Stimulated activated CD4-positive, alpha-beta T cell treated with anti-CD3 and anti-CD28 coated beads, Interleukin-15, amount 100 ng/mL, for 1 hour (primary cell): ENCODE results near the gene ATG4B.

Experiments
- DNase-seq, 2 donors: peaks; one replicate each; pipeline ENCODE4 v3.0.0-alpha.2; 2020; ENCODE audit warnings: low read depth in 1 of 2, low spot score in 1 of 2

ATG4B gene

DNA sequence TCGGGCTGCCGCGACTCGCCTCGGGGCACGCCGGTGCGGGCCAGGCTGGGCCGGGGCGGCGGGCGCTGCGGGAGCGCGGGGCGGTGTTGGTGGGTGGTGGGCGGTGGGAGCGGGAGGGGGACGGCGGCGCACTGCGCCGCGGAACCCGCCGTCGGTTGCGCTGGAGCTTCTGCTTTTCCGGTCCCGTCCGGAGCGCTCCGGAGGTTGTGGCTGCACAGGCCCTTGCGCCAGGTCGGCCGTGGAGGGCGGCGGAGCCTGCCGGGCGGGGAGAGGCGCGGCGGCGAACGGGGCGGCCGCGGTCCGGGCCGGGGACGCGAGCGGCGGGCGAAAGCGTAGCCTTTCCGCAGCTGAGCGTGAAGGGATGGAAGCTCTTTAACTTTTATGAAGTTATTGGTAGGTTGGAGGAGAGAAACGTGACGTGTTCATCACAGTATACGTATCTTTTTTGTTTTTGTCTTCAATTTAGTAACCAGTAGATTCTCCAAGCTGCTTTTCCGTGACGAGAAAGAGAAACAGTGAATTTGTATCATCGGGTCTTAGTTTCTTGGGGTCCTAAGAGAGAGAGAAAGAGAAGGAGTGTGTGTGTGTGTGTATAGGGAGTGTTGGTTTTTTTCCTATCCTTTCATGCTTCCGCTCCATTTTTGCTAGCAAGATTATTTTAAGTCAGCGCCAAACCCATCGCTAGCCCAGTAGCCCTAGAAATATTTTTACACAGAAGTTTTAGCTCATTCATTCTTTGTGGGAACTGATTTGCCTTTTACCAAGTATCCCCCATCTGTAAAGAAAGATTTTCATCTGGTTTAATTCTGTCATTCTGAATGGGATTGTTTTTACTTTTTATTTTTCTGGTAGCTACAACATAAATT is 535 bp downstream of the ATG4B start:
- DNase-seq = no peak

DNA sequence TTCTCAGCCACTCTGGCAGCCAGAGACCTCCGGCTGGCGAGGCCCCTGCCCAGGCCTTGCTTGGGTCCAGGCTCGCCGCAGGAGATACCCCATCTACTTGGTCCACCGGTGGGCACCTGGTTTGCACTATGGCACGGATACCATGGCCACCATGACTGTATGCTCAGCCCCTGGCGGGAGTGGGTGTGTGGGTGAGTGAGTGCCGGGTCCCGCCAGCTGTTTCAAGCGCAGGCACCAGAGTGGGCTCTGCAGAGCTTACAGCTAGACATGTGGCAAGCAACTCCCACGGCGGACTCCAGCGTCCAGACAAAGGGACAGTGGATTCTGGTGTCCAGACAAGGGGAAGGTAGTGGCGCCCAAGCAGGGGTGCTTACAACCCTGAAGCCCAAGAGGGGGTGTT is 1.4 kb downstream of the ATG4B start:
- DNase-seq = no peak

DNA sequence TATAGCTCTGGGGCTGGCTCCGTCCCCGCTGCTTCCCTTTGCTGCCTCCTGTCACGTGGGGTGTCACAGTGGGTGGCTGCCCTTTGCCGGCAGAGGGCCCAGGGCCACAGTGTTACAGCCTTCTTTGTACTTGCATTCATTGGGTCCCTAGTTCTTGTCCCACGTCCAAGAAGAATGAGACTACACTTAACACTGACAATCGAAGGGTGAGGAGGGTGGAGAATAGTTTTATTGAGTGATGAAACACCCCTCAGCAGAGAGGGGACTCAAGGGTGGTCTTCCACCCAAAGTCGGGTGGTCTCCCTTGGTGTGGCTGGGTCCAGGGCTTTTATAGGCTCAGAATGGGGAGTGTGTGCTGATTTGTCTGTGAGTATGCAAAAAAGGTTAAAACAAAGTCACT is 1.9 kb downstream of the ATG4B start:
- DNase-seq = no peak

DNA sequence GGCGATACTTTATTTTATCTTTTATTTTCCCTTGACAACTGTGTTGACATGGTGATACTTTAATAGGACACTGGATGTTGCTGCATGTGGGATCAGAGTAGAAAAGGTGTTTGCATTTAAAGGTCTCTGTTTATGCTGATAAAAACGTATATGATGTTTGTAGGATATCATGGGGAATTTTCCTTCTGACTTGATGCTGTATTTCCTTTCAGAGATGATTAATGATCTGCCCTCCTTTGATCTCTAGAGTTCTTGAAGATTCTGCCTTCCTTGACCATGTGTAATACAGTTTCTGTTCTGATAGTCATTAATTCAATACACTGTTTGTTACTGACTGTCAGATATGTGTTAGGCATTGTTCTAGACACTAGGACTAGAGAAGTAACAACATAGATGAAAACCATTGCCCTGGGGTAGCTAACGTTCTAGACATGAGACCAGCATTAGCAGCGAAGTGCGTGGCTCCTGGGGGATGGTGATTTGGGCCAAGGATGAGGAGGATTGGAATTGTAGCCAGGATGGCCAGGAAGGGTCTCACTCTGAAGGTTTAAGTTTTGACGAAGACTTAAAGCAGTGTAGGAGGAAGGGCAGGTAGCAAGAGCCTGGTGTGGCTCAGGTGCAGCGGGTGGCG is 2.8 kb downstream of the ATG4B start:
- DNase-seq = no peak

DNA sequence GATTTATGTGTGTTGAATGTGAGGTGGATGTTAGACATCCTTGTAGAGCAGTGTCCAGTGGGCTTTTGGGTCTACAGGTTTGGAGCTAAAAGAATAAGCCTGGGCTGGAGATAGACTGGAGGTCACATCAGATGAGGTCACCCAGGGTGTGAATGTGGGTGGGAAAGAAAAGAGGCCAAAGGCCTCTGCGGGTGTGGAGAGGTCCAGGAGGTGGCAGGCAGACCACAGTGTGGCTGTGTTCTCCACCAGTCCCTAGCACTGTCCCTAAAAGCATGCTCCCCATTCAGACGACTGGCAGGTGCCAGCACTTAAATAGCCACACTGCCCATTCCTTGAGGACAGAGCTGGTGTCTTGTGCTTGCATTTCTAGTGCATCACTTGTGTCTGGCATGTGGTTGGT is 4.1 kb downstream of the ATG4B start:
- DNase-seq = no peak

DNA sequence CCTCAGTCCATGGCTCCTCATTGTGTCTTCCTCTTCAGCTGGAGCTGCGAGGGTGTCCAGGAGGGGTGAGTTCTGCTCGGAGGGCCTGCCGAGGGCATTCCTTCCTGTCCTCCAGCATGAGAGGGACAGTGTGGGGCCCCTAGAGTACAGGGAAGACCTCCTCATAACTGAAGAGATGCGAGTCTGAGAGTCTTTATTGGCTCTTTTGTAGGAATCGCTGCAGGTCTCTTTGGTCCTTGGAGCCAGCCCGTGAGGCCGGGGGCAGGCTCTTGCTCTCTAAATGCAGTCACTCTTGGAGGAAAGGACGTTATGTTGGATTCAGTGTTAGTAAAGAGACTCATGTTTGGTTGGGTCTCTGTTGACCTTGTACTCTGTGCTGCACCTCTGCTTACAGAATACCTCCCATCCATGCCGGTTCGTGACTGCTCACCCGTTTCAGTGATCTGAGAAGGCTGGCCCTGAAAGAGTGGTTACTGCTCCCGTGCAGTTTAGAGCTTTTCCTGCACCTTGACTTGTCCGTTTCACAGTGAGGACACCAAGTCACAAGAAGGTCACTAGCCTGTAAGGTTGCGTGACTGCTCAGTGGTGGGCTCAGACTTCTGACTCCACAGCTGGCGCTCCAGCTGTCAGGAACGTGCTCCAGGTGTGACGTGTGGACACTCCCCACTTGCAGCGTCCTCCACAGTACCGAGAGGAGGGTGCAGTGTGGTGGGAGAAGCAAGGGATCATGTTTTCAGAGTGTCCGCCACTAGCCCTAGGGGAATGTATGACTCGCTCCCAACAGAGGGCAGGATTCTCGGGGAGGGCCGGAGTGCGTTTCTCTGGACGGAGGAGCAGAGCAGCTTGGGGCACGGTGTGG is 7.8 kb downstream of the ATG4B start:
- DNase-seq = no peak

DNA sequence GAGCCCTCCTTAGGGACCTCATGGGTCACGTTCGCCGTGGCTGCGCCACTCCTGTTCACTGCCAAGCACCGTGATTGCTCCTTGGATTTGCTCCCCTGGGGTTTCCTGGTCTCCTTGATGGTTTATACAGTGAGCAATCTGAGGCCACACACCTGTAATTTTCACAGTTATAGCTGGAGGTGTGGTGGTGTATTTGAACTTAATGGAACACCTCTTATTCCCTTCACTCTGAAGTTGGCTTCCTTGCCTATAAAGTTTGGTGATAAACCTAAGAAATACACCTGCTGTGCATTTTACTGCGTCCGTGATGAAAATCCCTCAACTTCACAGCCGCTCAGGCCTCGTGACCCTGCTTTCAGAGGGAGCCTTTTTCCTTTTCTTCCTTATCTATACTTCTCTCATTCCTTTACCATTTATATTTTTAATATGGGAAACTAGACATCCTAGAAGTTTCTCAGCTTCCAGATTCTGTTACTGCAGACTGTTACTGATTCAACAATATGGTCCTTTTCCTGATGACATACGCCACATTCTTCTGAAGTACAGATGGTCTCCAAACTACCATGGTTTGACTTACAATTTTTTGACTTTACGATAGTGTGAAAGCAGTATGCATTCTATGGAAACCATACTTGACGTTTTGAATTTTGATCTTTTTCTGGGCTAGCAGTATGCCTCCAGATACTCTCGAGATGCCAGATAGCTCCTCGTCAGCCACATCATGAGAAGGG is 8.6 kb downstream of the ATG4B start:
- DNase-seq = no peak

DNA sequence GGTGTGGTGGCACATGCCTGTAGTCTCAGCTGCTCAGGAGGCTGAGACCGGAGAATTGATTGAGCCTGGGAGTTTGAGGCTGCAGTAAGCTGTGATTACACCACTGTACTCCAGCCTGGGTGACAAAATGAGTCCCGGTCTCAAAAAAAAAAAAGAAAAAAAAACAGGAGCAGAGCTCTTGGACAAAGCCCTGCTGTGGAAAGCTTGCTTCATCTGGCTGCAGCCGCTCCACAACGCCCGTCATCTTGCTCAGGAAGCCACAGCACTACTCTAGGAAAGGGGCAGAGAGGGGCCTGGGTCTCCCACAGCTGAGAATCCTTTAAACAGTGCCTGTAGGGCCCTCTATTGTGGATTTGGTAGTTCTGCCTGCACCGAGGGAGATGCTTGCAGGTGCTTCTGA is 11.0 kb downstream of the ATG4B start:
- no peak for DNase-seq

DNA sequence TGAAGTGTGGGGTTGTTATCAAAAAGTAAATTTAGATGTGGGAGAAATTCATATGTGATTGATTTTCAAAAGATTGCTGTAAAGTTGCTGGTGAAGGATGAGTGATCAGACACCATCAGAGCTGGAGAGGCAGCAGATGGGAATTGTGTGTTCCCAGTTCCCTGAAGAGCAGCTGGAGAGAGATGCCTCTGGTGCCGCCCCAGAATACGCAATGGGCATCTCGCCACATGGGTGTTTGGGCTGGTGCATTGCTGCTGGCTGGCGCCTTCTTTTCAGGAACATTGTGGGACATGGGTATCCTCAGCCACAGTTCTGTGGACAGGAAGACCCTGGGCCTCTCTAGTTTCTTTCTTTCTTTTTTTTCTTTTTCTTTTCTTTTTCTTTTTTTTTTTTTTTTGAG is 11.9 kb downstream of the ATG4B start:
- no peak for DNase-seq

DNA sequence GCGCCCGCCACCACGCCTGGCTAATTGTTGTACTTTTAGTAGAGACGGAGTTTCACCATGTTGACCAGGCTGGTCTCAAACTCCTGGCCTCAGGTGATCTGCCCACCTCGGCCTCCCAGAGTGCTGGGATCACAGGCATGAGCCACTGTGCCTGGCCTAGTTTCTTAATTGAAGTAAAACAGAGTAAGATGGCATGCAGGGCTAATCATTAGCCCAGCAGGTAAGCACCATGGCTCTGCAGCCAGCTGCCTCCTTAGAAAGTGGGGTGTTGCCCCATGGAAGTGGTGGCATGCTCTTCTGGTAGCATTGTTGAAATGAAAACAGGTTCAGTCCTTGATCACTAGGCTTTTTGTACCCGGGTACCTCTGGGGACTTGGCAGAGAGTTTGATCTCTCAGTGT is 12.4 kb downstream of the ATG4B start:
- DNase-seq = no peak

DNA sequence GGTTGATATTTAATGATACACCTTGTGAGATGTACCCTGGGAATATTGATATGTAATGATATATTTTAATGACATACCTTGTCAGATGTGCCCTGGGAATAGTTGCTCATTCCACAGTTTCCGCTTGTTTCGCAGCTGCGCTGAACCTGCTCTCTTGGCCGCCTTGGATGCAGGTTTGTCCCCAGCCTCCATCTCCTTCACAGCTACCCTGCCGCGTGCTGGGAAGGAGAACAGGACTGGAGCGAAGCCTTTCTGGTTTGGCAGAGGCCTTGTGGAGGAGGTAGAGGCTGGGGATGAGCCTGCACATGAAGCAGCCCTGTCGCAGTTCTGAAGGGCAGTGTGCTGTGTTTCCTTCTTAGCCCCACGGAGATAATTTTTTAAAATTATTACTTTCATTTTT is 14.6 kb downstream of the ATG4B start:
- DNase-seq = no peak

DNA sequence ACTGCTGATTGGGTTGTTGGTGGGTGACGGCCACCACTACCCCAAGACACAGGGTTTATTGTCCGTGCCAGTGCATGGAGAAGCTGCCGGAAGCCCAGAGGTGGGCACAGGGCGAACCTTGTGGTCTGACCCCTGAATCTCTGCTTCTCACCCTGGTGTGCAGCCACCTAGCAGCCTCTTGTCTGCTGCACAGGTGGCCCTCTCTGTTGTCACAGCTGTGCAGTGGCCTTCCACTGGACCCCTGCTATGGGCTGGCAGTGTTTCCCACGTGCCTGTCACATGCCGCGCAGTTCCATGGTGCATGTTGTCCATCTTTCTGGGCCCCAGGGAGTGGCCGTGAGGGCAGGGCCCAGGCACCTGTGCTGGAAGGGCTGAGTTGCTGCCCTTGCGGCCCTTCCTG is 15.2 kb downstream of the ATG4B start:
- no peak for DNase-seq

DNA sequence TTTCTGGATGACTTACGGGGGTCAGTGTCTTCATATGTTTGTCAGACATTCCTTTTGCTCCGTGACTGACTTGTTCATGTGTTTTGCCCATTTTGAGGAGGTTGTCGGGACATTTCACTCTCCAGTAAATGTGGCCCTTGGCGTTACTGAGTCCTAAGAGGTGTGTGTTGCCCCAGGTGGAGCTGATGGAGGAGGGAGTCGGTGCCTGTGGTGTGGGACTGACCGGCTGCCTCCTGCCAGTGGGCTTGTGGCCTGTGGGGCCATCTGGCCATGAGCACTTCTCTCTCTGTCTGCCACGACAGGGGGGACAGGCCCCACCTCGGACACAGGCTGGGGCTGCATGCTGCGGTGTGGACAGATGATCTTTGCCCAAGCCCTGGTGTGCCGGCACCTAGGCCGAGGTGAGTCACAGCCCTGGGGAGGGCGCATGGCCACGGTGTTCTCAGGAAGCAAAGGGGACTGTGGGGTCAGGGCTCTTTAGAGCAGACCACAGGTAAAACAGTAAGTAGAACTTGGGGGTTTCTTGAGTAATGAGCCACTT is 15.8 kb downstream of the ATG4B start:
- no peak for DNase-seq

DNA sequence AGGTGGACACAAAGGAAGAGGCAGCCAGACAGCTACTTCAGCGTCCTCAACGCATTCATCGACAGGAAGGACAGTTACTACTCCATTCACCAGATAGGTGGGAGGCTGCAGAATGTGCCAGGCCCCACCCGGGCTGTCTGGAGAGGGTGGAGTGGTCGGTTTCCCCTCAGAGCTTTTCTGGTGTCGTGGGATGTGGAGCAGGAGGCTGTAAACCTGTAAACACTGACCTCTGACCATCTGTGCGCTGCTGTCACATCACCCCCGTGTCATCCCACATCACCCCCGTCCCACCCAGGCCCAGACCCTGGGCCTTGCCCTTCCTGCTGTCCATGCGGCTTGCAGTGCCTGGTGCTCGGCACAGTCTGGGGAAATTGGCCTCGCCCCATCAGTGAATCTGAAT is 17.1 kb downstream of the ATG4B start:
- no peak for DNase-seq

DNA sequence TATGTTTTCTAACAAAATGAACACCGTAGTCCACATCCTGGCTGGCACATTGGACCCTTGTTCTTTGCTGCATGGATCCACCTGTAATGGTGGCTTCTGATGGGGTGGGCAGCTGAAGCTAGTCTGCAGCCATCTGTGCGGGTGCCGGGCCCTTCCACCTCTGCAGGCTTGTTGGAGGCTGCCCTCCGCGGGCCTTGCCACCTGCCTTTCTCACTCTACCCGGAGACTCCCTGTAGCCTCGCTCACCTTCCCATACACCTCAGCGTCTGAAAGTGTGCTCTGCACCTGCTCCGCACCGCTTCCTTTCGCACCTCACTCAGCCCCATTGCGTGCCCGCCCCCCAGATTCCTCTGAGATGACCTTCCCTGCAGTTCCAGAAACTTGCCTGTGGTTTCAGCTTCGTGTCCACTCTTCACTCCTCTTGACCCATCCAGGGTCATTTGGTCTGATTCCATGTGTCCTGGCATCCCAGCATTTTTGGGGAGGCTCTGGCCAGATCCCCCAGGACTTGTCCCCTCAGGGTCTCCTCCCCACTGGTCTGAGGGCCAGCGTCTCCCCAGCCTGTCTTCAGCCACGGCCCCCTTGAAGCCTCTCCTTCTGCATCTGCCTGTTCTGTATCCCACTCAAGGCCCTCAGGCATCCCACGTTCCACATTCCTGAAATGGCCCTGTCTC is 18.2 kb downstream of the ATG4B start:
- DNase-seq = no peak

DNA sequence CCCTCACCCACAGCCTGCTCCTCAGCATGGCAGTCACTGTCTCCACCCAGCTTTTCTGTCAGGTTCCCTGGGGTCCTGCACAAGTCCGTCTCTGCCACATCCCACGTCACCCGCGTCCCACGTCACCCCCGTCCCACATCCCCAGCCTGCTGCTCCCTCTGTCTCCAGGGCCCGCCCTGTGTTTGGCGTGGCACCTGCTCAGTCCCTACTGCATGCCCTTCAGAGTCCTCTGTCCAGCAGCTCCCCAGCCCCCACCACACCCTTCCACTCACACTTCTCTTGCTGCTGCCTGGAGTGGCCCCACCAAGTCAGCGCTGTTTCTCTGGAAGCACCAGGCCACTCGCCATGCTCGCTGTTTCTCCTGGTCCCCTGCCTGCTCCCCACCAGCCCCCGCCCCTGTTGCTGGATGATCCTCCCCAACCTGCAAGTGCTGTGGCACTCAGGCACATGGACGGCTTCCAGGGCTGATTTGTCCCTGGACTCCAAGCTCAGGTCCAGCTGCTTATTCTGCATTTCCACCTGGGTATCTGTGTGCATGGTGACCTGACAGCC is 18.8 kb downstream of the ATG4B start:
- no peak for DNase-seq

DNA sequence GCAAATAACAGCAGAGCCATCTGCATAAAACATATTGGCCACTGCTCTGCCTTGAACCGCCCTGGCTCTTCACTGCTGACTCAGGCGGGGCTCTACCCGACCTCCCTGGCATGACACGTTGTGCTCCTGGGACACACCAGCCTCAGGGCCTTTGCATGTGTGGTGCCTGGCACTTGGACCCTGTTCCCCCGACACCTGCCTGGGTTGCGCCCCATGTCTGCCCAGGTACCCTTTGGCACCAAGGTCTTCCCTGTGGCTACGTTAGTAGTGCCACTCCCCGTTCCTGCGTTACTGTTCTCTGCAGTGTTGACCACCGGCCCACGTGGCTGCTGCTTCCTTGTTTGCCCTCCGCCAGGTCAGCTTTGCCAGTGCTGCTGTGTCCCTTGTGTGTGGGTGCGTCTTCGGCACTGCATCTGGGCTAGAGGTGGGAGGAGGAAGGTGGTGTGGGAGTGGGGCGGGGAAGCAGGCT is 20.3 kb downstream of the ATG4B start:
- no peak for DNase-seq

DNA sequence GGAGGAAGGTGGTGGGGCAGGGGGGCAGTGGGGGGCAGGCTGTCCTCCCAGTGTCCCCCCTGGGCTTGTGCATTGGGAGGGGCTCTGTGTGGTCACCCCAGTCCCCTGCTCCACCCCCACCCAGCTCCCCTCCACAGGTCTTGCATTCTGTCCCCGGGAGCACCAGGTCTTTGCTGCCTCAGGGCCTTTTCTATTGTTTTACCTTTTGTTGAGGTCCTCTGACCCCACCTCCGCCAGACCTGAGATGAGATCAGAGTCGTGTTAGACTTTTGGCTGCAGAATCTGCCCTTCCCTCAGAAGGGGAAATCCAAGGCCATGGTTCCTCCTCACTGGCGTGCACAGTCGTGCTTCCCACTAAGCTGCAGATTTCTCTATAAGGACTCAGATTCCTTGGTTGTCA is 20.8 kb downstream of the ATG4B start:
- DNase-seq = no peak

DNA sequence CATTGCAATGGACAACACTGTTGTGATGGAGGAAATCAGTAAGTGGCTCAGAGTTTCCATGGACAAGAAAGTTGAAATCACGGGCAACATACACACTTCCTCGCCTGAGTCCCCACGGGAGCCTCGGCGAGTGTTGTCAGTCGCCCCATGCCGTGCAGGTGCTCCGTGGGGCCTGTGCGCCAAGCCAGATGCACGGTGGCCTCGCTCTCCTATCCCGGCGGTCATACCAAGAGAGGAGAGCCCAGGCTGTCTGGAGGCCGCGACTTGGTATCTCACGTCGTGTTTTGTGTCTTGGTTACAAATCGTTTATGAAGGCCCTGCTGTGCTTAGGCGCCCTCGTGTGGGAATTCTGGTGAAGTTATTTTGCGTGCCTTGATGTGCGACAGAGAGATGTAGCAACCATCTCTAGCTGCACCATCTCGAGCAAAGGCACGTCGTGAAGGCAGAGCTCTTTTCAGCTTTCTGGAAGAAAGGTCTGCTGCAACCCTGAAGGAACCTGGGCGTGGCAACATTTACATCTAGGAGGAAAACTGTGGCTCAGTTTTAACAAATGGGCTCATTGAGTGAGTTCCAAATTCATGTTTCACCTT is 21.8 kb downstream of the ATG4B start:
- DNase-seq = peak in 1 of 2 donors; percentile 14
